OCI-LY1 (cell line): ENCODE data around the gene CCND1.

Experiments used
- CTCF ChIP-seq: fragments of 200-600 bp; sonication (generic), shearing (Covaris generic); IDR thresholded peaks from 2 replicates; pipeline ENCODE4 v1.5.1; 2017; ENCODE audit warnings: mild to moderate bottlenecking, antibody characterized with exemption, low read length, moderate library complexity, mixed read lengths
- EZH2 ChIP-seq: fragments of 200-600 bp; sonication (generic), shearing (Covaris generic); IDR thresholded peaks from 2 replicates; pipeline ENCODE4 v1.8.0; 2017; ENCODE audit warnings: borderline replicate concordance, mixed run types, mild to moderate bottlenecking, antibody characterized with exemption, low read length, moderate library complexity, mixed read lengths

GRCh38 chr11:69593851-69594250 lies 47.1 kb upstream of the CCND1 start:
- TF ChIP-seq CTCF, result no peak
- no peak for TF ChIP-seq EZH2
